OCI-LY3 (cell line): ENCODE data around the gene LMX1A.

Experiments used
- CTCF ChIP-seq: fragments of 200-600, 300-600 bp; sonication (generic); IDR thresholded peaks from 2 replicates; pipeline ENCODE4 v1.5.1; 2014; ENCODE audit warnings: antibody characterized with exemption, low read length, low read depth
- EZH2phosphoT487 ChIP-seq: fragments of 200-600 bp; shearing (Covaris generic); IDR thresholded peaks from 2 replicates; pipeline ENCODE4 v1.6.1; 2018; ENCODE audit warnings: antibody characterized with exemption, mixed run types, low read depth

- no peak for TF ChIP-seq CTCF
- TF ChIP-seq EZH2phosphoT487, result no peak
Observed at GRCh38 chr1:165189011-165189410, 167.5 kb downstream of the LMX1A start.
